NCI-H2107 treated with DMSO at 0.1 percent for 48 hours (cell line): ENCODE data around the gene PNPLA2.

Experiments used
- DNase-seq: peaks from one replicate; lab custom pipeline; 2025; ENCODE audit not compliant: unreplicated experiment; lab: John Stamatoyannopoulos, UW

The PNPLA2 gene

GRCh38 chr11:829847-830294, 11.2 kb downstream of the PNPLA2 start:
- no peak for DNase-seq

DNA sequence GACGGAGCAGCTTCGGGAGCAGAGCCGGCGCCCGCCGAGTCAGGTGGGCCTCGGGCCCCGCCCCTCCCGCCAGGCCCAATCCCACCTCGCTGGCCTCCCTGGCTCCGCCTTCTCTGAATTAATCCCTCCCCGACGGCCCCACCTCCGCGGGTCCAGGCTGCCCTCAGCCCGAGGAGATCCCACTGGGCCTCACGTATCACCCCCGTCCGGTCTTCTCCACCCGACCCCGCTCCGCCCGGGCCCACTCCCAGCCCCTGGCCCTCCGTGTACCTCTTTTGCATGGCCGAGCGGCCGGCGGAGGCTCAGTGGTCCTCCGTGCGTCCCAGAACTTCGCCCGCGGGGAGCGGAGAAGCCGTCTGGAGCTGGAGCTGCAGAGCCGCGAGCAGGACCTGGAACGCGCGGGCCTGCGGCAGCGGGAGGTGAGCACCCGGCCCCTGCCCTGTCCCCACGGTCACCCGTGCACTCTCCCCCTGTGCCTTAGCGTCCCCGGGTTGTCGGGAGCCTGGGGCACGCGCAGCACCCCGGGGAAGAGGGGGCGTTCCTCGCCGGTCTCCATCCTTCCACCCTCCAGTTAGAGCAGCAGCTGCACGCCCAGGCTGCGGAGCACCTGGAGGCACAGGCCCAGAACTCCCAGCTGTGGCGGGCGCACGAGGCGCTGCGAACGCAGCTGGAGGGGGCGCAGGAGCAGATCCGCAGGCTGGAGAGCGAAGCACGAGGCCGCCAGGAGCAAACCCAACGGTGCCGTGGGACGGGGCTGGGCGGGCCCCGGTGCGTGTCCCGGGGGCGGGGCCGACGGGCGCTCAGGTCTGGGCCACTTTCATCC, 11.8 kb downstream of the PNPLA2 start:
- DNase-seq = peak; percentile 22

DNA sequence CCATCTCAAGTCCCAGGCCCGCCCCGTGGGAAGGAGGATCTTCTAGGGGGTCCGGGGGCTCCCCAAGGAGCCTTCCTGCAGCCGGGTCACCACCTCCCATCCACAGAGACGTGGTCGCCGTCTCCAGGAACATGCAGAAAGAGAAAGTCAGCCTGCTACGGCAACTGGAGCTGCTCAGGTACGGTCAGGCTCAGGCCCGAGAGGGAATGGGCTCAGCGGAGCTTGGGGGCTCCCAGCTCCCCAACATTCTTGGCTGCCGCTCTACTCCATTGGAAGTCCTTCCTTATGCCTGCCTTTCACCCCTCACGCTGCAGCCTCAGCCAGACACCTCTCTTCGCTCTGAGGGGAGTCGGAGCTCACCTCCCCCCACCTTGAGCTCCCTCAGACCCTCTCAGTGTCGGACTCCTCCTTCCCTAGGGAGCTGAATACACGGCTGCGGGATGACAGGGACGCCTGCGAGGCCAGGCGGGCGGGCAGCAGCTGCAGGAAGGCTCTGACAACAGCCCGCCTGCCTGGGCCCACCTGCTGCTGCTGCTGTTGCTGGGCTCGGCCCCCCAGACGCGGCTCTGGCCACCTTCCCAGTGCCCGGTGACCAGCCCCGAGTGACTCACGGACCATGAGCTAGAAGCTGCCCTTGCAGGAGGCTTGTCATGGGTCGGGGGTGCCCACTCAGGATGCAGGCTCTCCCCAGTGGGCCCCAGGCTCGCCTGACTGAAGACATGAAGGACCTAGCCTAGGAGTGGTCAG, 12.6 kb downstream of the PNPLA2 start:
- DNase-seq = no peak

GRCh38 chr11:831961-832528, 13.3 kb downstream of the PNPLA2 start:
- DNase-seq = no peak

- DNase-seq = no peak
These were observed 13.9 kb downstream of the PNPLA2 start, which contains the start of gene CD151 for GRCh38 chr11:832529-833113. Gene CD151 (plus strand): TSS chr11:832952. CDS start chr11:836070, 3,118 bp downstream.

- DNase-seq = no peak
These were observed 14.5 kb downstream of the PNPLA2 start for GRCh38 chr11:833114-833791.

- no peak for DNase-seq
These were observed 15.2 kb downstream of the PNPLA2 start for GRCh38 chr11:833849-834311.

GRCh38 chr11:834371-835316, 15.9 kb downstream of the PNPLA2 start:
- no peak for DNase-seq

DNA sequence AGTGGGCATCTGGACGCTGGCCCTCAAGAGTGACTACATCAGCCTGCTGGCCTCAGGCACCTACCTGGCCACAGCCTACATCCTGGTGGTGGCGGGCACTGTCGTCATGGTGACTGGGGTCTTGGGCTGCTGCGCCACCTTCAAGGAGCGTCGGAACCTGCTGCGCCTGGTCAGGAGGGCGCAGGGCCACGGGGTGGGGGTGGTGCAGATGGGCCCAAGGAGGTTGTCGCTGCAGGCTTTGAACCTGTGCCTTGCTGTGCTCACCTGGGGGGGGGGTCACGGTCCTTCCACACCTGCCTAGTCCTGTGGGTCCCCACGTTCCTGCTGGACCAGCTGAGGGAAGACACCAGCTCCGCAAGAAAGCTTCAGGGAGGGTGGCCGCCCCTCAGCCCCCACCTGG, 17.6 kb downstream of the PNPLA2 start:
- DNase-seq = no peak

DNA sequence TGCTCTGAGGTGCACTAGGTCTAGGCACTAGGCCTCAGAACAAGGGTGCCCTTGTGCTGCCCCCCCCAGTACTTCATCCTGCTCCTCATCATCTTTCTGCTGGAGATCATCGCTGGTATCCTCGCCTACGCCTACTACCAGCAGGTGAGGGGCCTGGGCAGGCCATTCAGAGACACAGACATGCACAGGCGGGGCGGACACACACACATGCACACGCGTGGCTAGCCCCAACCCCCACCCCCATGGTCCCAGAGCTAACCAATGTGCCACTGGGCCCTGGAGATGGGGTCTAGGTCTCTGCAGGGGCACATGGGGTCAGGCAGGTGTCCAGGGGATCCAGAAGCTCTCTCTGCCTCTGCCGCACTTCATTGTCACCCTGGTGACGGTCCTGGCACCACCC, 18.0 kb downstream of the PNPLA2 start:
- DNase-seq = no peak

DNA sequence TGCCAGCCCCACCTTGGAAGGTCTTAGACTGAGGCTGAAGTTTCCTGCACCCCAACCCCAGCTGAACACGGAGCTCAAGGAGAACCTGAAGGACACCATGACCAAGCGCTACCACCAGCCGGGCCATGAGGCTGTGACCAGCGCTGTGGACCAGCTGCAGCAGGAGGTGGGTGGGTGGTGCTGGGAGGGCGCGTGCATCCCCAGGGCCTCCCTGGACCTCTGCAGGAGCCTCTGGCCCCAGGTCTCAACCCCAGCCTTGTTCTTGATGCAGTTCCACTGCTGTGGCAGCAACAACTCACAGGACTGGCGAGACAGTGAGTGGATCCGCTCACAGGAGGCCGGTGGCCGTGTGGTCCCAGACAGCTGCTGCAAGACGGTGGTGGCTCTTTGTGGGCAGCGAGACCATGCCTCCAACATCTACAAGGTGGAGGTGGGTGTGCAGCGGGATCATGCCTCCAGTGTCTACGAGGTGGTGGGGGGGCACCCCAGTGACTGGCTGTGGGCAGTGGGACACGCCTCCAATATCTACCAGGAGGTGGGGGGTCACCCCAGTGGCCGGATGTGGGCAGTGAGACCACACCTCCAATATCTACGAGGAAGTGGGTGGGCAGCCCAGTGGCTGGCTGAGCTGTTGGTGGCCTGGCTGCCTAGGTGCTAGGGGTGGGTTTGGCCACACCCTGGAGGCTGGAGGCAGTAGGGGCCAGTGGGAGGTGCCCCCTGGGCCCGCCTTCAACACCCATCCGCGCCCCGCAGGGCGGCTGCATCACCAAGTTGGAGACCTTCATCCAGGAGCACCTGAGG, 18.7 kb downstream of the PNPLA2 start:
- no peak for DNase-seq

GRCh38 chr11:837990-838307, 19.2 kb downstream of the PNPLA2 start:
- no peak for DNase-seq

DNA sequence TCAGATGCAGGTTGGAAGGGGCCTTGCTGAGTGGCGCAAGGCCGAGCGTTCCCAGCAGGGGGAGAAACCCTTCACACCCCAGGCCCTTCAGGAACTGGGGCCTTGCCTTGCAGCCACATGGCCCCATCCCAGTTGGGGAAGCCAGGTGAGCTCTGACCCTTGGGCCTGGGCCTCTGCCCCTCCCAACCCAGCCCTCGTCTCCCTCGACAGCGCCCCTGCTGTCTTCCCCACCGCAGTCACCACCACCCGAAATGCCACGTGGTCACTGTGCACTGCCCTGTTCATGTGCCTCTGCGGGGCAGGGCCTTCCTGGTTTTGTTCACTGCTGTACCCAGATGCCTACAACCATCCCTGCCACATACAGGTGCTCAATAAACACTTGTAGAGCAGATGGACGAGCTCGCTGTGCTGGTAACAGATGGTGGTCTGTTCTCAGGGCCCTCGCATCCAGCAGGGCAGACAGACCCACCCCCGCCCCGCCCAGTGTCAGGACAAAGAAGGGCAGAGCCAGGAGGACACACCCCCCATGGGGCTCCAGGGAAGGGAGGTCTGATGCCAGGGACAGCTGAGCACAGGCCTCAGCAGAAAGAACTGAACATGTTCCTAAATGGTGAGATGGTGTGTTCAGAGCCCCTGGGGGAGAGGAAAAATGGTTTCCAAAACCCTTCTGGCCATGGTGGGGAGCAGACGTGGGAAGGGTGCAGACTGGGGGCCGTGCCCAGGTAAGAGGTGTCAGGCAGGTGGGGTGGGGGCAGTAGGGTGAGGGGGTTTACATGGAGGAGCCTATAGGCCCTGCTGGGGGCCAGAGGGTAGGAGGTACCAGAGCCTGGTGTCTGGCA, 19.9 kb downstream of the PNPLA2 start:
- DNase-seq = no peak

DNA sequence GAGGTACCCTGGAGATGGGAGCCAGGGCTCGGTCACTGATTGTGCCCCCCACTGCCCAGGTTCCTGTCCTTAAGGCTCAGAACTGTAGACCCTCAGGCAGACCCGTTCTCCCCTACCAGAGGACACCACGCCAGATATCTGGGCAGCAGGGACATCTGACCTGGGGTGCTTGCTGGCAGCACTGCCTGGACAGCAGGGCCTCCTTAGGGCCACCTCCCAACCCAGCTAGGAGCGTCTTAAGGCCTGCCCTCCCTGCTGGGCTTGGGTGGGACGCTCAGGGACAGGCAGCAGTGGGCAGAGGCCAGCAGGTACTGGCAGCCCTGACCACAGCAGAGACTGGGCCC, 20.5 kb downstream of the PNPLA2 start:
- DNase-seq = no peak

DNA sequence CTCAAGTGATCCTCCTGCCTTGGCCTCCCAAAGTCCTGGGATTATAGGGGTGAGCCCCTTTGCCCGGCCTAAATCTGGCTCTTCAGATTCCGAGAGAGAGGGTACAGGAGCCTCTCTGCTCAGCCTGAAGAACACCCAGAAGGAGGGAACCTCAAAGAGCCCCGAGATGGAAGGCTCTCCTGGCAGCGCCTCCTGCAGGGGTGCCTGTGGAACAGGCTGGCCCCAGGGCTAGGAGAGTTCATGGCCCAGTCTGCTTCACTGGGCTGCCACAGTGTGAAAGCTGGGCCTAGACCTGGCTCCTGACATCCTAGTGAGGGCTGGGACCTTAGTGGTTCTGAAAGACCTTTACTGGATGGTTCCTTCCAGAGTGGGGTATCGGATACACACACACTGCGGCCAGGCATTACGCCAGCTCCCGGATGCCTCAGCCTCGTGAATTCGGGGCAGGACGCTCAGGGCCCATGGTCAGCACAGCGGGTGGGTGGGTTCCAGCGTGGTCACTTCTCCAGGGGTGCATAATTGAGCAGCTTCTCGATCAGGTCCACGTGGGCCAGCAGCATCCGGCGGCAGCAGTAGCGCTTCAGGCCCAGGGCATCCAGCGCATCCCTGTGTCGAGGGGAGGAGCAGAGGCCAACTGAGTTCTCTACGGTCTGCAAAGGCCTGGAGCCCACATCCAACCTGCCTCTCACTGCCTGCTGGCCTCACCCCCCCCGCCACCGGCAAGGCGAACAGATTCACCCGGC, 21.3 kb downstream of the PNPLA2 start:
- no peak for DNase-seq

DNA sequence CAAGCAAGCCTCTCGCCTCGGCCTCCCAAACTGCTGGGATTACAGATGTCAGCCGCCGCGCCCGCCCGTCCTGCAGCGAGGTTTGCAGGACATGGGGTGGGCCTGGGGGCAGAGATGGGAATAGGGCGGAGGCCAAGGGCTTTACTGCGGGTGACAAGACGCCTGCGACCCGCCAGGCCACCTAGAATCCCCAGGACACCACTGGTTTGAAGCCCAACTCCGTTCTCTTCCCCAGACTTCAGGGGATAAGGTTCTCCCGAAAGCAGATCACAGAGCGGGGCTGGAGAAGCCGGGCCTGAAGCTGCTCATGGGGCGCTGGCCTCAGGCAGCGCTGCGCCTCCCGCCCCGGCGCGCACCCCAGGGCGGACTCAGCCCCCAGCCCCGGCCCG, 23.3 kb downstream of the PNPLA2 start:
- DNase-seq = no peak

- DNase-seq = peak; percentile 53
These were observed 23.8 kb downstream of the PNPLA2 start, which contains the start of the genes POLR2L and TSPAN4 for GRCh38 chr11:842370-843002. Gene POLR2L (minus strand): TSS chr11:842529. CDS start chr11:842508, 21 bp downstream. Gene TSPAN4 (plus strand): TSS chr11:842852. CDS start chr11:850305, 7,453 bp downstream.
